KBM-7 (cell line): ENCODE results near the gene KLHL21.
"Not testable (repeated sequence)": the region's sequence is repeated elsewhere in the genome, so short reads cannot be mapped to it uniquely, and the experiment has no call there.

Experiments used
- DNase-seq: peaks from one replicate; pipeline ENCODE4 v3.0.0-alpha.2; 2015
- in situ Hi-C: fragments of 300-500 bp; cut with MboI; formaldehyde crosslinking; loops from 2 replicates; pipeline ENCODE4 v1.14.3; 2020; ENCODE audit warnings: low sequenced_read_pairs, low pct_unique_long_range_greater_than_20kb, mixed read lengths

Gene KLHL21

DNA sequence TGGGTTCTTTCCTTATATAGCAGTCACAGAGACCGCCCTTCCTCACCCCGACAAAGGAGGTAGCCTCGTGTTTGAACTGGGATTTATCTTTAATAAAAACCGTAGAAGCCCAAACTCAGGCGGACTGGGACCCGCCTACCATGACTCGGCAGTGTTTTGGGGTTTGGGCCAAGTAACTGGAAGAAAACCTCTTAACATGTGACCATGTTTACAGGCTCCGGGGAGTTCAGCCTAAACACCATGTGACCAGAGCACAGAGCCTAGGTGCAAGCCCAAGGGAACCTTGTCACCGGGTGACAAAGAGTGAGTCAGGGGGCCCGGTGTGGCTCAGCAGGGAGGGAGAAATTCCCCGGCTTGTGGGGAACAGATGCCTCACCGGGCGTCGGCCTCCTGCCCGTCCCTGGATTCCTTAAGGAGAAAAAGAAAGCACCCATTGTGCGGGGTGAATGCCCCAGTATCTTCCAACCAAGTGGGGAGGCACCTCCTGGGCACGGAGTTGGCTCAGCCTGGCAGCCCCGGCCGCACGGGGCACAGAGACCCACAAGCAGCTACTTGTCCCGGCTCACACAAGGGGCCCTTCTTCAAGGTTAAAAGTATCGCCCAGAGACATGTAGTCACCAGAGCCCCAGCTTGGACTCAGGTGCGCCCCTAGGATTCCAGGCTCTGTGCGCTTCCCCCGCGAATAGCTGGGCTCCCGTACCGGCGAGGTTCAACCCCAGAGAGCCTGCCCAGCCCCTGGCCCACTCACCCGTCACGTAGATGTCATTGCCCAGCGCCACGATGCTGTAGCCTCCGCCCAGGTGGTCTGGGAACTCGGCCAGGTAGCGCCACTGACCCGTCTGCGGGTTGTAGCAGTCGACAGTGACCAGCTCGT is 1.4 kb downstream of the KLHL21 start:
- DNase-seq = peak; percentile 70
- in situ Hi-C loops = no loop called here

DNA sequence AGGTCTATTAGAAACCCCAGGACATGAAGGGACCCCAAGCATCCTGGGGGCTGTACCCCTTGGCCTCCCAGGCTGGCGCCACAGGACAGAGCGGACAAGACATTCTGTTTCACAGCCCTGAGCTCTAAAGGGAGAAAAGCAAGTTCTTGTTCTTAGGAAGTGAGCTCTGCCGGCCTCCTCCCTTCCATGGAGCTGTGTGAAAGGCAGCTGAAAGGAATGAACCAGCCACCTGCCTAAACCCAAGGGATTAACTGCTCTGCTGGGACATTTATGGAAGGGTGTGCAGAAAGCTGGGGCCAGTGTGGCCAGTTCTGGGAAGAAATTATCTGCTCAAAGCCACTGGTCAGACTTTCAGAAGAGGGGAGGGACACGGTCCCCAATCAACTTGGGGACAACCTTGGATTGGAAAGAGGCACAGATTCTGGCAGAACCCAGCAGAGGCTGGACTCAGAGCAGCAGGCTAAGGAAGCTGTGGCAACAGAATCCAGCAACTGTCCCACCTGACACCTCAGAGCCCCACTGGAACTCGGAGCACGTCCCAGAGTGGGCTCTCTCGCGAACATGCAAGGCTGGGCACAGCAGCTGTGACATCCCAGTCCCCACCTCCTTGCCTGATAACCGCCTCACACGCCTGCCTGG is 2.1 kb downstream of the KLHL21 start:
- no peak for DNase-seq
- in situ Hi-C loops = no loop called here

DNA sequence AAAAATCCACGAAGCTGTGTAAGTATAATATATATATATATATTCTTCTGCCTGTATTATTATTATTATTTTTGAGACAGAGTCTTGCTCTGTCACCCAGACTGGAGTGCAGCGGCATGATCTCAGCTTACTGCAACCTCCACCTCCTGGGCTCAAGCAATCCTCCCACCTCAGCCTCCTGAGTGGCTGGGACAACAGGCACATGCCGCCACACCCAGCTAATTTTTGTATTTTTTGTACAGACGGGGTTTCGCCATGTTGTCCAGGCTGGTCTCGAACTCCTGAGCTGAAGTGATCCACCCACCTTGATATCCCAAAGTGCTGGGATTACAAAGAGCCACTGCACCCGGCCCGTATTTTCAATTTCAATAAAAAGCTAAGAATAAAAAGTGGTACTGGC is 2.7 kb downstream of the KLHL21 start:
- DNase-seq, in situ Hi-C loops: not testable (repeated sequence)

DNA sequence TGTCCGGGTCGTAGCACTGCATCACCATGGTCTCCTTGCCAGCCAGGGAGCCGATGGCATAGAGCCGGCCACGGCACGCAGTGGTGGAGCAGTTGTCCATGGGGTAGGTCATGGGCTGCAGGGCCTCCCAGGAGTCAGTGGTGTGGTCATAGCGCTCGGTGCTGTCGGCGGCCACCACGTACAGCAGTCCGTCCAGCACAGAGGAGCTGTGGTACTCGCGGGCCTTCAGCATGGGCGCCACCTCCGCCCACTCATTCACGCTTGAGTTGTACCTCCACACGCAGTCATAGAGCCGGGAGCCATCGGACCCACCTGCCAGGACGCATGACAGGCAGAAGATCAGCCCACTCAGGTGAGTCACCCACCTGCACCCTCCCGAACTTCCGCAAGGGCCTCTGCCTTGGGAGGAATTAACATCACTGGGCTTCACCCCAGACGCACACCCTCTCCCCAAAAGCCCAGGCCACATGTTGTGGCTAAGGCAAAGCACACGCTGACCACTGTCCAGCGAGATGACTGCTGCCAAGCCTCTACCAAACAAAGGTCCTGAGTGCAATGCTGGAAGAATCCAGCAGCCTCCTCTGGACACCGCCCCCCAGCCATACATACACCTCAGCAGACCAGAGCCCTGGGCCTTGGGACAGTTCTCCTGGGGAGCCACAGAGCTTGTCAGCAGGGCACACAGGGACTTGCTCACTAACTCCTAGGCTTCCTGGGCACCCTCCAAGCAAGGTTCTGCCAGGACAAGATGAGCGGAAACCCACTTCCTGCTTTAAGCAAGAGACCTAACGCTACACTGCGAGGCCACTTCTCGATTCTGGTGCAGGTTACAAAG is 3.3 kb downstream of the KLHL21 start:
- in situ Hi-C loops = no loop called here
- DNase-seq = peak; percentile 59

DNA sequence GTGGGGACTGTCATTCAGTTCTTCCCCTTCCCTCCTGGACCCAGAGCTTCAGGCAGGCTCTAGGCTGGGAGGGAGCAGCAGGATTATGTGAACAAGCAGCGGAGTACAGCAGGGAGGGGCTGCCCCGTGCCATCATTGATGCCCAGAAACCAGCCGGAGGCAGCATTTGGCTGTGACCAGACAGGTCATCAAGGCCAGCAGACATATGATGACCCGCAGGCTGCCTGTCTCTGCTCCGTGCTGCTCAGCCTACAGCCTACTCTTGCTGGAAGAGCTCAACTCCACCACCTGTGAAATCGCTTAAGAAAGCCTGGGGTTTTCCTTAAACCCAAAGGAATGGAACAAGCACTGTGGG is 4.9 kb downstream of the KLHL21 start:
- no peak for DNase-seq
- in situ Hi-C loops = no loop called here

DNA sequence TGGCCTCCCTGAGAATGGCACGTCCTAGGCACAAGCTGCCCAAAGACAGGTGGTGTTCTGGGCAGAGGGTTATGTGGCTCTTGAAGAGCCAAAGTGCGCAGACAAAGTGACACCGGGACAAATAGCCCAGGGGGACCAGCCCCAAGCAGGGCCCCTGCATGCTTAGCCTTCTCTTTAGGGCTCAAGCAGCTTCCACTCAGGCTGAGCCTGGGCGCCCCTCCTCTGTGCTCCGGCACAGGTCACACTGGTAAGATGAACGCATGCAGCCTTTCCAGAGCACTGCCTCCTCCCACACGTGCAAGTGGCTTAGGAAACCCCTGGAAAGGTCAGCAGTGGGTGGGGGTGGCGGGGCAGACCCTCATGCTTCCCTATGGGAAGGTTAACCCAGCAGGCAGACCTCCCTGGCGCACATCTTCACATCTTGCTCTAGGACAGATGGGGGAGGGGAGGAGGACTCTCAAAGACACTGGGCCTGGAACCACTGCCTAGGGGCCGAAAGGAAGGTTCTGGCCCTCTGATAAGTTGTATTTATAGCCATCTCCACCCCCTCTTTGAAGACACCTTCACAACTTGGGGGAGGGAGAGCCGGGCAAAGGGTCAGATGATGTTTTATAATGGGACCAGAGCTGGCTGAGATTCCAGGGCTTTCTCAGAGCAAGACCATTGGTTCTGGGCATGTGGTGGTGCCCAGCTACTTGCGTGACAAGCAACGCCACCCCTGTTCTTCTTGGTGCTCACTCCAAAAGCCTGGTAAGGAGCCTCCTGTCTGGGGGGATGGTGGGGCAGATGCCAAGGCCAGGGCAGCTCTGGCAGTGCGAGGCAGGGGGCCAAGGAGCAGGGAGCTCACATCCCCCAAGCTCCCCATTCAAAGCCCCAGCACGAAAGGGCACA is 5.5 kb downstream of the KLHL21 start:
- DNase-seq = no peak
- in situ Hi-C loops = no loop called here

DNA sequence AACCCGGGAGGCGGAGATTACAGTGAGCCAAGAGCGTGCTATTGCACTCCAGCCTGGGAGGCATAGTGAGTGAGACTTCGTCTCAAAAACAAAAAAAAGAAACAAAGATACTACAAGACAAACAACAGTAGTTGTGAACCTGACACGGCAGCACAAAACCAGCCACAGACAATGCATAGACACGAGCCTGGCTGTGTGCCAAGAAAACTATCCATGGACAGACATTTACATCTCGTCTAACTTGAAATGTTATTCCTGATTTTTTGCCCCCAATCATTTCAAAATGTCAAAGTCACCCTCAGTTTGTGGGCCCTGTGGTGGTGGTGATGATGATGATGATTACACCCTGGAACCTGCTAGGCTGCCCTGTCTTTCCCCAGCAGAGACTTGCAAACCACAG is 6.3 kb downstream of the KLHL21 start:
- DNase-seq = no peak
- in situ Hi-C loops = no loop called here

DNA sequence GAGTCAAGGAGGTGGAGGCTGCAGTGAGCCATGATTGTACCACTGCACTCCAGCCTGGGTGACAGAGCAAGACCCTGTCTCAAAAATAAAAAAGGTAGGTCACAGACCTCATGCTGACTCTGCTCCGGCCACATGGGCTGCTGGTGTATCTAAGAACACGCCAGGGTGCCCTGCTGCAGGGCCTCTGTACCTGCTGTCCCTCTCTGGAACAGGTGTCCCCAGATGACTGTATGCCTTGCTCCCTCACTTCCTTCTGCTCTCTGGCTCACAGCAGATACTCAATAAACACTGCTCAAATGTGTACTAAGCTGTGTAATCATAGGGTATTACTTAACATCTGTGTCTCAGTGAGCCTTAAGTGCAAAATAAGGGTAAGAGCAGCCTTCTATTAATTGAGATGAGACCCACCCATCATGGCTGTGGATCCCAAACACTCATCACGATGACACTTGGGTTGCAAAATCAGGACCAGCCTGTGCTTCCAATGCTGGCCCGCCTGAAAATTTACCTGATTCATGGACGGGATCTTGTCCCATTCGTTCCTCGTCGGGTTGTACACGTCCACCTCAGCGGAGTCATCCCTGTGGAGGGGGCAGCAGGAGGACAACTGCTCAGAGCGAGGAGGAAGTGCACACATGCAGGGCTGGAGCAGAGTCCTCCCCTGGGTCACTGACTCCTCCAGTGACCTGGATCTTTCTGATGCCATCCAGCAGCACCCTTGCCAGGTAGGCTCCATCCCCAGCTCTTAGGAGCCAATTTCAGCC is 7.5 kb downstream of the KLHL21 start:
- in situ Hi-C loops = no loop called here
- no peak for DNase-seq

DNA sequence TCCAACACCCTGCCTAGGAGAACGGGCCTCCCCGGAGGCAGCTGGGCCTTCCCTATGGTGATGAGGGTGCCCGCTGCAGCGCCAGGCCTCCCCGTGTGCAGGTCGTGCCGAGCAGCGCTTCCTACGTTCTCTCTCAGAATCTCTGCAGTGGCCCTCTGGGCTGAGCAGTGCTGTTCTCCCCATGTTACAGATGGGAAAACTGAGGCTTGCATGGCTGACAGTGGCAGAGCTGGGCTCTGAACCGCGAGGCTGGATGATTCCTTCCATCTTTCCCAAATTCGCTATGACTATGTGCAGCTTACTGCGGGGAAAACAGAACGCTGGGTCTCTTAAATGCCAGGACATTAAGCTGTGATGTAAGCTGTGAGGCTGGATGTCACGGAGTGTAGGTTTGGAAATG is 8.9 kb downstream of the KLHL21 start:
- DNase-seq = no peak
- in situ Hi-C loops = no loop called here

DNA sequence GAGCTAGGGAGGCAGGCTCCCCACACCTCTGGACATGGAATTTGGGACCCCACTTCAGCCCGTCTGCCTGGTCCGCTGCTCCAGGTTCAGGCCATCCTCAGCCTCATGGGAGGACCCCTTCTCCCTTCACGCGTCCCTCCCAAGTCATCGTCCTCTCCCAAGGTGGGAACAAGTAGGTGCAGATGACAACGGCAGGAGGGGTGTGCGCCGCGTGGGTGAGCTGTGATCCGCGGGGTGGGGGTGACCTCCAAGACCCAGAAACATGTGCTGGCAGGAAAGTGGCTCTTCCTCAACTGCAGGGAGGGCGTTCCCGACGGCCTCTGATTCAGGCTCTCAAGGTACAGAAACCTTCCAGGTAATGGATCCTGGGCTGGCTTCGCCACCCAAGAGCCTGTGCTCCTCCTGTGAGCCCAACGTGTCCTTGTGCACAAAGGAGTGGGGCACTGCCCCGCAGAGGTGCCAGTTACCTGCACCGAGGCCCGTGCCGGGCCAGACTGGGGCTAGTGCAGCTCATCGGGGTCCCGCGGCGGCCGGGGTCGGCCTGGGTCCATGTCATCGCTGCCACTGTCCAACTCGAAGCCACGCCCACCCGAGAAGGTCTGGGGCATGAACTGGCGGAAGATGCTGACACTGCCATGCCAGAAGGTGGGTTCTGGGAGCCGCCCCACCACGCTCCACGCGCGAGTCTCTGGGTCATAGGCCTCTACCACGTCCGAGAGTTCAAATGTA is 9.6 kb downstream of the KLHL21 start:
- DNase-seq = no peak
- in situ Hi-C loops = no loop called here

DNA sequence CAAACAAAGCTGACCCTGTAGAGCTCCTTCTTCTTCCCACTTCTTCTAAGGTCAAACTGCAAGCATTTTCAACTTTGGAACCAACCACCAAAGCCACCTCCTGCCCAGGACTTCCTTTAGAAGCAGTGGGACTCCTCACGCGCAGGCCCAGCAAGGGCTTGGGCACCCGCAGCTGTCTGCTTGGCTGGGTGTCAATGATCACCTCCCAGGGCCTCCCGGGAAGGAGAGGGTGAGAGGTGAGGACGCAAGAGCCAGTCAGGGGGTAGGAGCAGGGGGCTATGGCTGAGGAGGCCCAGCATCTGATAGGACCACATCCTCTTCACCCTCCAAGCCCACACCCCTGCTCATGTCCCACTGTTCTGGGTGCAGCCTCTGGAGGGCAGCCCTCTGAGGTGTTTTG is 10.2 kb downstream of the KLHL21 start:
- in situ Hi-C loops = no loop called here
- DNase-seq = no peak

DNA sequence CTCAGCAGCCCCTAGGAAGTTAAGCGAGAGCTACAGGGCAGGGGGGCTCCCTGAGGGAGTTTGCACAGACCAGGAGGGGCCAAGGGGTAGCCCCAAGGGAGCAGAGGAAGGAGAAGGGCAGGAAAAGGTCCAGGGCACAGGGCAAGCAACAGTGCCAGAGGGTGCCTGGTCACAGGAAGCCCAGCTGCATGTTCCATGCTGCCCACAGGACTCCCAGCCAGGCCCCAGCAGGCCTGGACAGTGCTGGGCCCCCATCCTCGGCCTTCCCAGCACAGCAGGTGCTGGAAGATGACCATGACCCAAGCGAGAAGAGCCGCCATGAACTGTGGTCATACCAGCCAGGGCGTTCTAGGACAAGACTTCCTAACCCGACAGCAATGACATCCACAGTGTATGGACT is 11.0 kb downstream of the KLHL21 start:
- no peak for DNase-seq
- in situ Hi-C loops = no loop called here

DNA sequence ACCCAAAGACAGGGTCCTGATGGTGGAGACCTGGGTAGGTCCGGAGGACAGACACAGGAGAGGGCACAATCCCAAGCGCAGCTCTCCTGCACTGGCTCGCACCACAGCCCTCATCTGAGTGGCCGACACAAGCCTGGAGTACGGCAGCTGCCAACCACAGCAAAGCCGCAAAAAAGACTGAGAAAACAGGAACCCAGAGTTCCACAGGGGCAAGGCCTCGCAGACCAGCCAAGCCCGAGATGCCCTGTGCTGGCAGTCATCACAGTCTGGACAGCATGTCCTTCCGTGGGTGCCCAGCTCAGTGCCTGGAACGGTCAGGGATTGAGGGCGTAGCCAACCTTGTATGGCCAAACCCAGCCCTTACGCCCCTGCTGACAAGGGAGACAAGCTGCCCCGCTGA is 11.4 kb downstream of the KLHL21 start:
- peak; percentile 45 for DNase-seq
- in situ Hi-C loops = no loop called here

DNA sequence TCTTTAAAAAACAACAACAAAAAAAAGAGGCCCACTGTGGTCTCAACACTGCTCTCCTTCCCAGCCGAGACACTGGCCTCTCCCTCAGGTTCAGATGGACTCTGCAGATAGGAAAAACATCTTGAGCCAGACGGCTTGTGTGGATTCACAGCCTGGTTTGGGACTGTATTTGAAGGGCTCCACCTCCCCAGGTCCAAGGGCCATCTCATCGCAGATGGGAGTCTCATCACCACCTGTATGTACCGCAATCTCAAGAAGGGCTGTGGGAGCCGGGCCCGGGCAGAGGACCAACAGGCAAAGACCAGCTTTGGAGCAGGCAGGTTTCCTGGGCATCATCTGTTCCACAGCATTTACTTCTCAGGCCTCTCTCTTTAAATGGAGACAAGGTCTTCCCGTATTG is 12.6 kb downstream of the KLHL21 start:
- no peak for DNase-seq
- in situ Hi-C loops = no loop called here

DNA sequence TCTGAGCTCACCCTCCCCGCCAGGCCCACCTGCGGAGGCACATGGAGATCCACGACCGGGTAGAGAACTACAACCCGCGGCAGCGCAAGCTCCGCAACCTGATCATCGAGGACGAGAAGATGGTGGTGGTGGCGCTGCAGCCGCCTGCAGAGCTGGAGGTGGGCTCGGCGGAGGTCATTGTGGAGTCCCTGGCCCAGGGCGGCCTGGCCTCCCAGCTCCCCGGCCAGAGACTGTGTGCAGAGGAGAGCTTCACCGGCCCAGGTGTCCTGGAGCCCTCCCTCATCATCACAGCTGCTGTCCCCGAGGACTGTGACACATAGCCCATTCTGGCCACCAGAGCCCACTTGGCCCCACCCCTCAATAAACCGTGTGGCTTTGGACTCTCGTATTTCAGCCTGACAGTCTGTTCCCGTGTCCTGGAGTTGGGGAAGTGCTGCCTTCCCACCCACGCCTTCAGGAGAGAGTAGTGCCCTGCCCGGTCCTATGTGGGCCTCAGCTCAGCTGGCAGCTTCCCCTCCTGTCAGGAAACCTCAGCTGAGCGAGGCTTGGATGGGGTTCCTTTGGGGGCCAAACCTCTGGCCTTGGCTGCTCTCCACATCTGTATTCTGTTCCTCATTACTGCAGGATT is 13.7 kb downstream of the KLHL21 start:
- in situ Hi-C loops = no loop called here
- peak; percentile 41 for DNase-seq

DNA sequence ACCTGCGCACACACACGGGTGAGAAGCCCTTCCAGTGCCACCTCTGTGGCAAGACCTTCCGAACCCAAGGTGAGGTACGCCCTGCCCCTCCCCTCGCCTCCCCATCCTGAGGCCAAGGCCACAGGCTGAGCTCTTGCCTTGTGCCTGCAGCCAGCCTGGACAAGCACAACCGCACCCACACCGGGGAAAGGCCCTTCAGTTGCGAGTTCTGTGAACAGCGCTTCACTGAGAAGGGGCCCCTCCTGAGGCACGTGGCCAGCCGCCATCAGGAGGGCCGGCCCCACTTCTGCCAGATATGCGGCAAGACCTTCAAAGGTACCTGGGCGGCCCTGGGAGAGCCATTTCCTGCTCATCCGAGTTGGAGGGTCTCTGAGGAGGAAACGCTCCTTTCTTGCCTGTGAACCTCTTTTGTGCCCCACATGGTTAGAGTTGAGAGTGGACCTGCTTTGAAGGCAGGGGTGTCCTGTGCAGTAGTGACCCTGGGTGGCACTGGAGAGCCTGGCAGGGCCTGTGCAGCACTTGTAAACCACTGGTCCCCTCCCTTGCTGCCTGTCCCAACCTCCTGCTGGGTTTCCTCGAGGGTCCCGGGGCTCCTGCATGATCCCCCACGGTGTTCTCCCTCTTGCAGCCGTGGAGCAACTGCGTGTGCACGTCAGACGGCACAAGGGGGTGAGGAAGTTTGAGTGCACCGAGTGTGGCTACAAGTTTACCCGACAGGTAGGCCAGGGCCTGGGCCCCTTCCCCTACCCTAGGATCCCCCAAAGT is 14.4 kb downstream of the KLHL21 start:
- in situ Hi-C loops = no loop called here
- no peak for DNase-seq
